ENCODE data around the gene CASP8. TPM values are rescaled to one million over a fixed set of nuclear protein-coding genes. Genes with fewer than 3 reads are reported as not detected.
"Not testable (repeated sequence)": the region's sequence is repeated elsewhere in the genome, so short reads cannot be mapped to it uniquely, and the experiment has no call there.

Gene CASP8
- total RNA-seq, 1 donor from 2014 or later = 2.8 TPM

GRCh38 chr2:201285499-201285898 lies 25.2 kb downstream of the CASP8 start:
- no peak for TF ChIP-seq CTCF (IDR thresholded peaks at IDR 0.05; ENCODE audit: unreplicated experiment)
- no peak overlapping the region for H3K27ac Mint-ChIP-seq
- no peaks in the 10 kb centered on the region for H3K4me1 Mint-ChIP-seq (ENCODE audit: low read depth)
- H3K9me3 Mint-ChIP-seq (ENCODE audit: low read depth) = no peaks in the 10 kb centered on the region
- no peaks in the 10 kb centered on the region for H3K27me3 Mint-ChIP-seq
- H3K4me3 Mint-ChIP-seq (ENCODE audit: low read depth) = no peak overlapping the region
- DNase-seq (ENCODE audit: low spot score, unreplicated experiment) = no peak
- peaks cover 1% of the 10 kb centered on the region for H3K36me3 Mint-ChIP-seq (ENCODE audit: insufficient read depth)

DNA sequence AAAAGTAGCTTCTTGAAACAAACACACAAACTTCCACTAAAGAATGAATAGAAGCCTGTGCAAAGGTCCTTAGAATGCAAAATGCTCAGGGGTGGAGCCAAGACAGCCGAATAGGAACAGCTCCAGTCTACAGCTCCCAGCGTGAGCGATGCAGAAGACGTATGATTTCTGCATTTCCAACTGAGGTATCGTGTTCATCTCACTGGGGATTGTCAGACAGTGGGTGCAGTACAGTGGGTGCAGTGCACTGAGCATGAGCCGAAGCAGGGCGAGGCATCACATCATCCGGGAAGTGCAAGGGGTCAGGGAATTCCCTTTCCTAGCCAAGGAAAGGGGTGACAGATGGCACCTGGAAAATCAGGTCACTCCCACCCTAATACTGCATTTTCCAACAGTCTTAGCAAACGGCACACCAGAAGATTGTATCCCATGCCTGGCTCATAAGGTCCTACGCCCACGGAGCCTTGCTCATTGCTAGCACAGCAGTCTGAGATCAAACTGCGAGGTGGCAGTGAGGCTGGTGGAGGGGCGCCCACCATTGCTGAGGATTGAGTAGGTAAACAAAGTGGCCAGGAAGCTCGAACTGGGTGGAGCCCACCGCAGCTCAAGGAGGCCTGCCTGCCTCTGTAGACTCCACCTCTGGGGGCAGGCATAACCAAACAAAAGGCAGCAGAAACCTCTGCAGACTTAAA lies 30.3 kb downstream of the CASP8 start:
- not testable (repeated sequence) for DNase-seq (ENCODE audit: low spot score, unreplicated experiment); H3K27ac Mint-ChIP-seq; H3K4me3 Mint-ChIP-seq (ENCODE audit: low read depth); H3K36me3 Mint-ChIP-seq (ENCODE audit: insufficient read depth); H3K4me1 Mint-ChIP-seq (ENCODE audit: low read depth); H3K27me3 Mint-ChIP-seq
- H3K9me3 Mint-ChIP-seq (ENCODE audit: low read depth) = peaks cover 10% of the 10 kb centered on the region

GRCh38 chr2:201298462-201299052 lies 38.2 kb downstream of the CASP8 start:
- Mint-ChIP-seq H3K27me3 (no peaks in the 10 kb centered on the region), H3K27ac (no peak overlapping the region), H3K4me1 (ENCODE audit: low read depth) (no peaks in the 10 kb centered on the region), H3K36me3 (ENCODE audit: insufficient read depth) (peaks cover 5% of the 10 kb centered on the region), H3K9me3 (ENCODE audit: low read depth) (peaks cover 15% of the 10 kb centered on the region), H3K4me3 (ENCODE audit: low read depth) (no peak overlapping the region)
- no peak for DNase-seq (ENCODE audit: low spot score, unreplicated experiment)
- no peak for TF ChIP-seq CTCF (IDR thresholded peaks at IDR 0.05; ENCODE audit: unreplicated experiment)

- peaks cover 15% of the 10 kb centered on the region for H3K9me3 Mint-ChIP-seq (ENCODE audit: low read depth)
- not testable (repeated sequence) for H3K4me3 Mint-ChIP-seq (ENCODE audit: low read depth); H3K27me3 Mint-ChIP-seq; H3K27ac Mint-ChIP-seq; H3K36me3 Mint-ChIP-seq (ENCODE audit: insufficient read depth); H3K4me1 Mint-ChIP-seq (ENCODE audit: low read depth); DNase-seq (ENCODE audit: low spot score, unreplicated experiment)
These were observed 39.6 kb downstream of the CASP8 start for GRCh38 chr2:201299929-201300328.

- H3K4me1 Mint-ChIP-seq (ENCODE audit: low read depth) = no peaks in the 10 kb centered on the region
- no peak for TF ChIP-seq CTCF (IDR thresholded peaks at IDR 0.05; ENCODE audit: unreplicated experiment)
- H3K9me3 Mint-ChIP-seq (ENCODE audit: low read depth) = peaks cover 11% of the 10 kb centered on the region
- no peaks in the 10 kb centered on the region for H3K27me3 Mint-ChIP-seq
- no peak overlapping the region for H3K4me3 Mint-ChIP-seq (ENCODE audit: low read depth)
- H3K36me3 Mint-ChIP-seq (ENCODE audit: insufficient read depth) = no peaks in the 10 kb centered on the region
- no peak for DNase-seq (ENCODE audit: low spot score, unreplicated experiment)
- peak overlapping the region; percentile 52 for H3K27ac Mint-ChIP-seq
These were observed 47.5 kb downstream of the CASP8 start for GRCh38 chr2:201307876-201308275.

GRCh38 chr2:201308914-201309313 lies 48.6 kb downstream of the CASP8 start:
- Mint-ChIP-seq H3K27me3 (no peaks in the 10 kb centered on the region), H3K4me1 (ENCODE audit: low read depth) (no peaks in the 10 kb centered on the region), H3K4me3 (ENCODE audit: low read depth) (no peak overlapping the region), H3K27ac (no peak overlapping the region), H3K36me3 (ENCODE audit: insufficient read depth) (no peaks in the 10 kb centered on the region), H3K9me3 (ENCODE audit: low read depth) (peaks cover 14% of the 10 kb centered on the region)
- no peak for TF ChIP-seq CTCF (IDR thresholded peaks at IDR 0.05; ENCODE audit: unreplicated experiment)
- DNase-seq (ENCODE audit: low spot score, unreplicated experiment) = no peak

Data from progenitor cell of endocrine pancreas (in vitro differentiated cells).